Pulmonary artery endothelial cell (primary cell): ENCODE measurements around the gene PAGR1. TPM values are rescaled to one million over a fixed set of nuclear protein-coding genes. Genes with fewer than 3 reads are reported as not detected.
A peak's percentile ranks its signal among the peaks of the same experiment; 100 is the strongest.
"Not testable (repeated sequence)": the region's sequence is repeated elsewhere in the genome, so short reads cannot be mapped to it uniquely, and the experiment has no call there.

Source experiments
- DNase-seq: peaks from one replicate; pipeline ENCODE4 v3.0.0-alpha.2; 2011; ENCODE audit warnings: low read depth, low spot score
- total RNA-seq: library from RNA; depleted of rRNA; stranded (reverse); fragments of >200 nt; gene quantifications from 2 replicates; pipeline ENCODE4 v1.2.3, GENCODE V29; 2014

Gene PAGR1
- total RNA-seq, 1 donor from 2014 or later = 17.4 TPM

GRCh38 chr16:29791845-29792807, 23.8 kb upstream of the PAGR1 start:
- DNase-seq = no peak

GRCh38 chr16:29793153-29793552, 22.8 kb upstream of the PAGR1 start:
- DNase-seq = not testable (repeated sequence)

GRCh38 chr16:29794231-29794710, 21.7 kb upstream of the PAGR1 start:
- no peak for DNase-seq

- DNase-seq = no peak
These were observed 13.5 kb upstream of the PAGR1 start for GRCh38 chr16:29802416-29802935.

- DNase-seq = no peak
These were observed 11.9 kb upstream of the PAGR1 start for GRCh38 chr16:29804020-29804419.

- no peak for DNase-seq
These were observed 11.3 kb upstream of the PAGR1 start for GRCh38 chr16:29804455-29805231.

- peak; percentile 88 for DNase-seq
These were observed 10.5 kb upstream of the PAGR1 start for GRCh38 chr16:29805232-29806098.

- no peak for DNase-seq
These were observed 9.8 kb upstream of the PAGR1 start, which contains the start of gene MAZ for GRCh38 chr16:29806099-29806579. Gene MAZ (plus strand): TSS chr16:29806529. CDS start chr16:29806702, 173 bp downstream.

- DNase-seq = no peak
These were observed 9.1 kb upstream of the PAGR1 start for GRCh38 chr16:29806641-29807425.

- peak; percentile 71 for DNase-seq
These were observed 8.3 kb upstream of the PAGR1 start for GRCh38 chr16:29807426-29808218.

- DNase-seq = no peak
These were observed 7.6 kb upstream of the PAGR1 start for GRCh38 chr16:29808219-29808900.

GRCh38 chr16:29809031-29809747, 6.8 kb upstream of the PAGR1 start:
- DNase-seq = no peak

- DNase-seq = no peak
These were observed 5.9 kb upstream of the PAGR1 start for GRCh38 chr16:29809850-29810698.

- DNase-seq = no peak
These were observed 5.2 kb upstream of the PAGR1 start for GRCh38 chr16:29810699-29811169.

GRCh38 chr16:29811170-29811895, 4.6 kb upstream of the PAGR1 start:
- DNase-seq = peak; percentile 81
